GM19438 (cell line): ENCODE data around the gene PIGN.

Source experiments
- ATAC-seq: cut with Tn5 transposase; IDR thresholded peaks from one replicate; pipeline ENCODE4 v1.9.1; 2021; ENCODE audit warnings: low read depth; ENCODE audit not compliant: unreplicated experiment

Gene PIGN

DNA sequence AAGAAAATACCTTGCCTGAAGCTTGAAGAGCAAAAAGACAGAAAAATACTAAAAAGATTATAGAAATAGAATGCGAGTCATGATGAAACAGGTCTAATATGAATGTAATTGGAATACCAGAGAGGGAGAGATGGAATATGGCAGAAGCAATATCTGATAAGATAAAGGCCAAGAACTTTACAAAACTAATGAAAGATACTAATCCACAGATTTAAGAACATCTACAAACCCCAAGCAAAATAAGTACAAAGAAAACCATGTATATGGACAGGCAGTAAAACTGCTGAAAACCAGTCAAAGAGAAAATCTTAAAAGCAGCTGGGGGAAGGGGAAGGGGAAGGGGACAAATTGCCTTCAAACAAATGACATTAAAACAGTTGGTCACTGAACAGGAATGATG, 67.0 kb downstream of the PIGN start:
- ATAC-seq = no peak

DNA sequence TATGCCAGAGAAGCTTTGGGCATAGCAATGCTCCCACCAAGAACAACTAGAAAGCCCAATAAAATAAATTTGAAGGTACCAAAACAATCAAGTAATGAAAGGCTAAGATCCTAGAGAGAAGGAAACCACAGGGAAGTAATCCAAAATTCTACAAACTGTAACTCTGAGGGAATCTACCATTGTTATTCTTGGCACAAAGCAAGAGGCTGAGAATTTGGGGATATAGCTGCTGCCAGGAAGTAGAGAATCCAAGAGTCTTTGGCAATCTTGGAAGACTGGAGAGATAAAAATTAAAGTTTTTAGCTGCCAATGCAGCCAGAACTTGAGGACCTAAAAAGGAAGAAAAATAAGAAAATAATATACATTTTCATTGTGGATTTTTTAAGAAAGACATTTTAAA, 68.5 kb downstream of the PIGN start:
- no peak for ATAC-seq

DNA sequence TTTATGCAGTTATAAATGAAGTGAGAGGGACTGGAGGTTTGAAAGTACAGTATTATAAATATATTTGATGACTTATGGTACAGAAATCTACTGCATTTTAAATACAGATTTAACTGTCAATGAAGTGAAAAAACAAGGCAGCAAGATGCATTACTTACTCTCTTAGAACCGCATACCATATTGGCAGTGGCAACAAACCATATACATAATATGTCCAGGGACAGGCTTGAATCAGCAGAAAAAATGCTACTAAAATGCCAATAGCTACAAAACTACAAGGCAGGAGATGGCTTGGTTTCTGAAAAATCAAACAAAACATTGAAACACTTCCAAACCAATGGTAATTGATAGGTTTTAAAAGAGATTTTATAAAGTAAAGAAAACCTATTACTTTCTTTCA, 77.2 kb downstream of the PIGN start:
- ATAC-seq = no peak

DNA sequence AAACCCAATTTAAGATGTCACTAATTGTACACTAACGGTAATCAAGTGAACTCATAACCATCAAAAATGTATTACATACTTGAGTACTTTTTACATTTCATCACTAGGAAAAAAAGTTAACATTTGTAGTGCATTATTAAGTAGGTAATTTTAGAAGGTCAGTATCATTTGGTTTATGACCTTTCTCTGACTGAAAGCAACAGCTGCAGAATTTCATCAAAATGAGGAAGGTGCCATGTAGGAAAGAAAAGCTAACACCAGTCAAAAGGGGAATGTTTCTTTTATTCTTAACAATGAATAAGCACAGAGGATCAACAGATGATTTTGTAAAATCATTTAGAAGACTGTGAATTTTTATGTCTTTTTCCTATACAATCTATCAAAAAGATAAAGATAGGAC, 79.0 kb downstream of the PIGN start:
- ATAC-seq = no peak

DNA sequence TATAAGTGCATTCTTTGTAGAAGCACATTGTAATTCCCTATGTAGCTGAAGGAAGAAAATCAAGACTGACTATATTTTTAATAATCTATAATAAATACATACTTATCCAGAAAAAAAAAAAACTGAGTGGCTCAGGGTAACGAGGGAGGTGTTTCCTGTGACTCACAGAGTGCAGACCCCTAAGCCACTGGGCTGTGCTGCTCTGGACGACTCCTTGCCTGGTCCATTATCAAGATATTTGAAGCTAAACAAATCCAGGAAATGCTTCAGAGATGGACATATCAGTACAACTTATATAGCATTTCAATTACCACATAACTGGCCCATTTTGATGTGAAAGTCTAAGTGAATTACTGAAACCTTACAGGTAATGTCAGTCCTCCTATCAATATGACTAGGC, 80.6 kb downstream of the PIGN start:
- no peak for ATAC-seq

DNA sequence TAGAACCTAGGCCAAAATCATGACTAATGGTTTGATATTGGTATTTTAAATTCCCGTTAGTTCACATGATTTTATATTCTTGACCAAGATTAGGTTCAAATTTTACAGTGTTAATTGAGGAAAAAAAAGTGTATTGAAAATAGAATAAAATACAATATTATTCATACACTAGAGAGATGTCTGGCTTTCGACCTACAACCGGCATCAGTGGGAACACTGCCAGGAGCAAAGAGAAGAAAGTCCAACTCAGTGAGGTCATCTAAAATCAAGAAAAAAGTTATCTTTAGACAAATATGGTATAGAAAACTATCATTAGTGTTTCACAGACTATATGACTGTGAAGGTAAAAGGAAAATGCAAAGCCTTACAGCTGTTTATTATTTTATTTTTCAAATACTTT, 81.5 kb downstream of the PIGN start:
- ATAC-seq = no peak

DNA sequence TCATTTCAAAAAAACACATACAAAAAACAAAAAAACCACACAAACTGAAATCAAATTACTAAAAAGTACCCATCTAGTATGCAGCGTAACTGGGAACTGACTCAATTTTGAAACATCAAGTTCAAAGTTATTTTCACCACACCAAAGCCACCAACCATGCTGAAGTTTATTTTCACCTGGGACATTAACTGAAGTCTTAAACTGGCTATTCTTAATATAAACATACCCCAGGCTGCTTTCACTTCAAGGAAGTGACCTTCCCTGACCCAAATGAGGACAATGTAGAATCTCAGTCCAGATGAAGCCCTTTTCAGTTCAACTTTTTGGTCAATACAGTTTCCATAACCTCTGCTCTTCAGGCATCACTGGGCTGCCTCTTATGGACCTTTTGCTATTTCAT, 84.6 kb downstream of the PIGN start:
- ATAC-seq = no peak

DNA sequence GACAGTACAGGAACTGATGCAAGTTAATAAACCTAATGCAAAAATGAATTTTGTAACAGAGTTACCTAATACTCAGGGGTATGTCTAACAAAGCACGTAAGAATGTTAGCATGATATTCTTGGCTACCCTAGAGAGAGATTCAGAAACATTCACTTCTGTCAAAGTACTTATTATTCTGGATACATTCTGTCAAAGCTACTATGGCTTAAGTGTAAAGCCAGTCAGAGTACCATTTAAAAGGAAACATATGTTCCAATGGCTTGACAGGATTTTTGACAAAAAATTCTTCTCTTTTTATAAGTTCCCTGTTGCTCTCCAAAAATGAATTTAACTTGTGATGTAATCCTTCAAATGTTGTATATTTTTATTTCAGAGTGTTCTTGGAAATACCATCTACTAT, 85.5 kb downstream of the PIGN start:
- no peak for ATAC-seq

DNA sequence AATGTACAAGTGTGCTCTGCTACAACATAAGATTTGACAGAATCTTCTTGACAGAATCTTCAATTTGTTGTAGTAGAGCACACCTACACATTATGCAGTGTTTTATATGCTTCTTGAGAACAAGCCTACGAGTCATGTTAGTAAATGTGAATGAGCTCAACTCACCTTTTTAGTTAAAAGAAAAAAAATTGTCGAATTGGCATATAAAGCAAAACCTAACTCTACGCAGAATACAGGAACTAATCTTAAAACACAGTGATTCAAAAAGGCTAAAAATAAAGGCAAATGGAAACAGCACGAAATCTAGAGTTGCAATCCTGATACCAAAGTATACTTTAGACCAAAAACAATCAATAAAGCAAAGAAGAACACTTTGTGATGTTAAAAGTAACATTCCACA, 87.9 kb downstream of the PIGN start:
- no peak for ATAC-seq

DNA sequence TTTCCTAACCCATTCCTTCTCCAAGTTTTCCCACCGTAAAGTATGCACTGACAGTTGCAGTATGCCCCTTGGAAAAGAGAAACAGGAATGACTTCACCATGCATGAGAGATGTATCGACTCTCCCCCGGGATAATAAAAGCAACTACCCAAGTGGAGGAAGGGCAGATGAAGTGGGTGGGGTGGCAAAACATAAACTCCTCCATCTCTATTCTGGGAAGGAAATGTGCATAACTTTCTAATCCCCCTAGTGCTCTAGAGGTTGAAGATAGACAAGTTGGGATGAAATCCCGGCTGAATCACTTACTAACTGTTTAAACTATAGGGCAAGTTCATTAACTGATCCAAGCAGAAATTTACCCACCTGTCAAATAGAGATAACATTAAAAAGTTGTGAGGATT, 89.2 kb downstream of the PIGN start:
- ATAC-seq = no peak

DNA sequence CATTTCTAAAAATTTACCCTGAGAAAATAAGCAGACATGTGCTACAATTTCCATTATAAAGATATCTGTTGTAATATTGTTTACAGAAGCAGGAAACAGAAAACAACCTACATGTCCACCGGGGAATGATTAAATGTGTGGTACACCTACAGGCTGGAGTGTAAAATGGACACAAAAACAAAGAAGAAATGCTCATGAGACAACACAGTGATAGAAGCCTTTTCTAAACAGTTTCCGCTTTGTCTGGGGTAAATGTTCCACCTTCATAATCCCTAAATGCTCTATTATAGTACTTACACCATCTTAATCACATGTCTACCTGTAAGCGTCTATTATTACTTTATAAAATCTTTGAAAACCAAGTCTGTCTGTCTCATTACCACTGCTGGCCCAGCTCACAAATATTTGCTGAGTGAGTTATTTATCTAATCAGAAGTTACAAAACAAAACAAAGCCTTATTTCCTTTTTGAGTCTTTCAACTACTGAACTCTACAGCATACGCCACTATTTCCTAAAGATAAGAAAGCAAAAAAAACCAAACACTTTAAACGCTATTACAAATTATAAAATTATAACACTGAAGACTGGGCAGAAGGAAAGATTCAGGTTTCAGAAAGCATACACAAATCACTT, 95.3 kb downstream of the PIGN start:
- ATAC-seq = no peak

DNA sequence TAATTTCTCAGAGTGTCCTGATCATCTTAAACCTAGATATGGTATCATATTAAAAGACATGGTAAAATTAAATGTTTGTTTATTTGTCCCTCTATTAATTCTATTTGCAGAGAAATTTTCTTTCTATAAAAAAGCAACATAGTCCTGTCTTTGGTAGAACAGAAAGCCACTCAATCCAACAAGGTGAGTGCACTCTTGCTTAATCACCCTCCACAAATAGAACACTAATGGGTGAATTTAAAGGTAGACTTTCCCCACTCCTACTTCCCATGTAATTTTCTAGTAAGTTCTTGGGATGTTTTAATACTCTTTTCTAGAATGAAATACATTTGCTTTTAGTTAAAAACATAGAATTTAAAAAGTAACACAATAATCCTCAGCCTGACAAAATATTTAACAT, 97.7 kb downstream of the PIGN start:
- no peak for ATAC-seq

DNA sequence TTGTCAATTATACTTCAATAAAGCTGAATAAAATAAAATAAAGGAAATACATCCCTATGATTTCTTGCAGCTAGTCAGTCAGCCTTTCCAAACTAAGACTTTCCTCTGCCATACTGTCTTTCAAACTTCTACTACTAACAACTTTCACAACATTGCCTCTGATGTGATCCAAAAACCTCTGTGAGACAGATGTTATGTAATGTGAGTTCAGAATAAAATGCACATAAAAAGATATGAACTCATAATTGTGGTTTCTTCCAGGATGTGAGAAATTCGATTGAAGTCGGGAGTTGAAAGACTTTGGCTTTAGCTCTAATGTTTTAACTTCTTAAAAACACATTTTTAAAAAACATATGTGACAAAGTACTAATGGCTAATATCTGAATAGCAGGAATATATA, 98.7 kb downstream of the PIGN start:
- no peak for ATAC-seq

DNA sequence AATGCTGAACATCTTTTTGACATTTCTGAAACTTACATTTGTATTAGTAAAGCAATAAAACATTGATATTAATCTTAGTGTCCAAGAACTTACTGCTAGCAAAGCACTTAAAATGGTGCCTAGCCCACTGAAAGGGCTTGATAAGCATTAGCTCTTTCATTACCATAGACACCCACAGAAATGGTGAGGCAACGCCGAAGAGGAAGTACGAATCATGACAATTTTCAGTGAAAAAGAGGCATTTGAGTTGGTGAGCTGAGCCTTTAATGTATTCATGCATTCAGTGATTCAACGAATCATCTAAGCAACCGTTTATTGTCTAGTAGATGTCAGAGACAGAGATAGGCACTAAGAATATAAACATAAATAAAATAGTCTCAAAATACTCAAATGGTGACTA, 101.1 kb downstream of the PIGN start:
- ATAC-seq = no peak

DNA sequence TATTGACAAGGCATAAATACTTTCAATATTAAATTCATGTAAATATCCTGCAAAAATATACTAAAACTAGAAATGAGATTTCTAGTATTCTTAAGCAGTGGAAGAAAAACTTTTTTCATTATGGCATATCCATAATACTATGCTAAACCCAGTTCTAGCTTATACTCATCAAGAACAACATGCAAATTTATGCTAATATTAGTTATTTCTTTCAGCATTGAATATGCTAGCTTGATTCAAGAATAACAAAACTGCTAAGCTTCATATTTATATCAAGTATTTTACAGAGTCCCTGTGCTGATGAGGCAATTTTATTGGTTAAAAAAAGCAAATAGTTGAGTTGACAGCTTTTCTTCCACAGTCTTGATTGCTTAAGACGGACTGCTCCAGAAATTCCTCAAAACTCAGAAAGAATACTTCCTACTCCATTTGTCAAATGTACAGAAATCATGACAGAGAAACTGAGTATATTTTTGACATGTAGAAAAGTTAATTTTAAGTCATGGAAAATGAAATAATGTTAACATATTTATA, 105.0 kb downstream of the PIGN start:
- ATAC-seq = no peak

DNA sequence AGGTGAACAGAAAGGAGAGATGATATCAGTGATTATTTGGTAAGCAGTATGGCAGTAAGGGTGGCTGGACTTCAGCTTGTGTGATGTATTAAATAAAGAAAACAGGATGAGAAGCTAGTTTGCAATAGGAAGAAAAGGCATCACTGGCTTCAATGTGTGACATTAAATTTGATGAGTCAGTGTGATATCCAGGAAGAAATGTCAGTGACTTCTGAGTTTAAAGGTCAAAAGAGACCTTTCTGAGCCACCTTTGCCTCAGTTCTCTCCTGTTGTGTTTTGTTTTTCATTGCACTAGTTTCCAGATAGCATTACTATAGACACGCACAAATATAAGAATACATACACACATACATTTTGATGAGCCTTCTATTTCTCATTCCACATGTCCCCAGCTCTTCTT, 105.6 kb downstream of the PIGN start:
- no peak for ATAC-seq

DNA sequence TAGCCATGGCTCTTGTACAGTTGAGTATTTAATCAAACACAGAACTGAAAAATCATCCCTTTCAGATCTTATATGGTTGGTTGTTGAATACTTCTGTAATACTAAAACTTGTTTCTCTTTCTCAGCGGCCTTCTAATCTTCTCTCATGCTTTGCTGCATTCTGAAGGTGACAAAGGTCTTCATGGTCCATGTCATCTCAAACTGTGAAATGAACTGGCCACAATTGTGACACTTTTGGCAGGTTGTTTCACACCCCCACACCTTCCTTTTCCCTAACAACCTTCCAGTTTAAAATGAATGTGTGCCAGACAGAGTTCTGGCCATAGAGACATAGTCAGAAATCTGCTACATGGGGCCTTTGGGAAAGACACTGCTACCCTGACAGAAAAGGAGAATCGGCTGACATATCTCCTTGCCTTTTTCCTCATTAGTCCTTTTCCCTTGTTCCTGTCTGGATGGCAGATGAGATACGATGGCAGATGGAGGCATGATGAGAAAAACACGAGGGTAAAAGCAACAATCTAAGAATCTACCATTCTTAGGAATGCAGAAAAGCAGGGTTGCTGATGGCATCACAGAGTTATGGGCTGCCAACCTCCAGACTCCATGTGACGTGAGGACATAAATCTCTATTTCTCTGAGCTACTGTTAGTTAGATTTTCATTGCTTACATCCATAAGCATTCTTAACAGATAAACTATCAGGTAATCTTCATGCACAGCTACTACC, 106.5 kb downstream of the PIGN start:
- no peak for ATAC-seq

DNA sequence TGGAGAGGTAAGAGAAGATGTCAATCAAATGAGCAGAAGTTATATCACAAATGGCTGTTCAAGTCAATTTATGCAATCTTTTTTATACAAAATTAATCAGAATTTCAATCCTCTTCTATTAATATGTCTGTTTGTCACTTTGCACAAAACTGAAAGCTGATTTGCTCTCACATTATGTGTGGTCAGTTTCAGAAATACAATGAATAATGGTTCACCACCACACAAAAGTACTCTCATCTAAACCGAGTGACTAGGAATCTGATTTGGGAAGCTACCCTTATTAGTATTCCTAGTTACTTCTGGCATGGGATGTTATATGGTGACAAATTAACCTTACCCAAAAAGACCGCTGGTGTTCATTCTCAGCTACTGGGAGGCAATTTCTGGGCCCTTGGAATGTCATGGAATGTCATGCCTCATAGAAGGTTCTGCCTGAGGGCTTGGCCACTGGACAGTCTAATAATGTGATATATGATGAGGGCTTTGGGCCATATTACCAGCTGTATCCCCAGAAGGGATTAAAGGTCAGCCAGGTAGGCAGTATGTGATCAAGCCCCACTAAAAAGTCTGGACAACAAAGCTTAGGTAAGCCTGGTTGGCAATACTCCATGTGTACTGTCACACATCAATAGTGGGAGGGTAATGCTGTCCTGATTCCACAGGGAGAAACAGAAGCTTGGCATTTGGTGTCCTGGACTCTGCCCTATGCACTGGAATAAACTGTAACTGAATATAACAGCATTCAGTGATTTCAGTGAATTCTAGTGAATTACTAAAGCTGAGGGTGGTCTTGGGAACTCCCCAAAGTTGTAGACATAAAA, 113.2 kb downstream of the PIGN start:
- ATAC-seq = no peak

DNA sequence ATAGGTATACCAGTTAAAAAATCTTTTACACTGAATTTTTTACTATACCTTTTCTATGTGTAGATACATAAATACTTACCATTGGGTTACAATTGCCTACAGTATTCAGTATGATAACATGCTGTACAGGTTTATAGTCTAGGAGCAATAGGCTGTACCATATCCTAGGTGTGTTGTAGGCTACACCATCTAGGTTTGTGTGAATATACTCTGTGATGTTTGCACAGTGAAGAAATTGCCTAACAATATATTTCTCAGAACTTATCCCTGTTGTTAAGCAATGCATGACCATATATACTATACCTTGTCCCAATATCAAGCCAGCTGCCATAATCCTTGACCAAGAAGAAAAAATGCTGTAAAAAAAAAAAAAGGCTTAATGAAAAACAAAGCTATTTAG, 114.5 kb downstream of the PIGN start:
- no peak for ATAC-seq

DNA sequence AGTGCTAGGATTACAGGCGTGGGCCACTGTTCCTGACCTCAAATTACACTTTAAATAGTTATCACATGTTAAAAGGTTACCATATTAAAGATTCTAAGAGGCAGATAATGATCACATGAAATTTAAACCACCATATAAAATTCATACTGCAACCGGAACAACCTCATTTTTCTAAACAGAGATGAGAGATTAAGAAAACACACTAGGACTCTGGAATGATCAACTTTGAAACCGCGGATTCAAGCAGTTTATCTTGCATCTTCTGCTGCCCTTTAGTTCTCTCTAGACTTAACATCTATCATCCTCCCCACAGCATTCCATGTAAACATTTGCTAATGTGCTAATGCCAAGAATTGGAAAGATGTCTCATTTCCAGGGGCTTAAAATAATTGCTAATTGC, 115.8 kb downstream of the PIGN start:
- no peak for ATAC-seq

DNA sequence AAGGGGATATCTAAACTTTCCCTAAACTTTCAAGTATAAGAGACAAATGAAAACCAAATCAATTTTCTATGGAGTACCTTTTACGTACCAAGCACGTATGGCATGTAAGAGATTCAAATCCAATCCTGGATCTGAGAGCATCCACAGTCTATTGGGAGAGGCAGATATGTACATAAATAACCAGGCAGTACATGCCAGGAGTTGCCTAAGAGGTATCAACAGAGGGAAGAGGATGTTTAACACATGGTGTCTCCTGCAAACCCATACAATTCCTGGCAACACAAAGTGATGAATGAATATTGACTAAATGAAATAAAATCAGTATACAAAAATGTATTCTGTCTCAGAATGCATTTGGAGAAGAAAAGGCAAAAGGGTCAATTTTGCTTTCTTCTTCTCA, 116.6 kb downstream of the PIGN start:
- no peak for ATAC-seq

DNA sequence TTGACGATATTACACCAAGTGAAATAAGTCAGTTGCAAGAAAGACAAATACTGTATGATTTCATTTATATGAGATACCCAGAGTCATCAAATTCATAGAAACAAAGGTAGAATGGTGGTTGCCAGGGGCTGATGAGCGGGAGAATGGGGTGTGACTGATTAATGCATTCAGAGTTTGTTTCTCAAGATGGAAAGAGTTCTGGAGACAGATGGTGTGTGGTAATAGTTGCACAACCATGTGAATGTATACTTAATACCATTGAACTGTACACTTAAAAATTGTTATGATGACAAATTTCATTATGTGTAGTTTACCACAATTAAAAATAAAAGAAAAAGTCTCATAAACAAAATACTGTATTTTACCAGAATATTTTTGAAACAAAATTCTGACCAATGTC, 117.3 kb downstream of the PIGN start:
- ATAC-seq = no peak
